GM23248 (cell line): ENCODE measurements around the gene CBY2.

Source experiments
- EZH2 ChIP-seq: fragments of 200-600 bp; sonication (generic); IDR thresholded peaks from 2 replicates; pipeline ENCODE4 v1.6.1; 2018; ENCODE audit warnings: antibody characterized with exemption, mild to moderate bottlenecking; ENCODE audit not compliant: insufficient read depth, poor library complexity, severe bottlenecking
- EZH2phosphoT487 ChIP-seq: fragments of 200-600 bp; sonication (generic); IDR thresholded peaks from 2 replicates; pipeline ENCODE4 v1.6.1; 2018; ENCODE audit warnings: antibody characterized with exemption, moderate library complexity, mild to moderate bottlenecking, low read depth; ENCODE audit not compliant: insufficient read depth

- TF ChIP-seq EZH2: no peak
- no peak for TF ChIP-seq EZH2phosphoT487
Measured at GRCh38 chr13:45711951-45712350, 9.8 kb downstream of the CBY2 start.
